GM23248 (cell line): Measurements from ENCODE around the gene ATP8A2. TPM values are rescaled to one million over a fixed set of nuclear protein-coding genes. Genes with fewer than 3 reads are reported as not detected.

Experiments
- DNase-seq: peaks from one replicate; pipeline ENCODE4 v3.0.0-alpha.2; 2015
- H2AFZ ChIP-seq: fragments of 200-600 bp; sonication (generic); 2 replicates; pipeline ENCODE4 v1.6.1; 2016; ENCODE audit warnings: antibody characterized with exemption
- H3F3A ChIP-seq: fragments of 200-600 bp; sonication (generic); 2 replicates; pipeline ENCODE4 v1.6.1; 2016; ENCODE audit warnings: mild to moderate bottlenecking, antibody characterized with exemption, mixed run types; ENCODE audit not compliant: insufficient read depth
- H3K27ac ChIP-seq: fragments of 200-600 bp; sonication (generic); 2 replicates; pipeline ENCODE4 v1.5.1; 2016; ENCODE audit warnings: mild to moderate bottlenecking
- H3K27me3 ChIP-seq: fragments of 200-600 bp; sonication (generic); replicated peaks from 2 replicates; pipeline ENCODE4 v1.6.1; 2016; ENCODE audit warnings: mild to moderate bottlenecking; ENCODE audit not compliant: insufficient read depth
- H3K36me3 ChIP-seq: fragments of 200-600 bp; sonication (generic); 2 replicates; pipeline ENCODE4 v1.6.1; 2016; ENCODE audit warnings: low read depth, mild to moderate bottlenecking
- H3K4me1 ChIP-seq: fragments of 200-600 bp; sonication (generic); 2 replicates; pipeline ENCODE4 v1.6.1; 2016; ENCODE audit warnings: mild to moderate bottlenecking; ENCODE audit not compliant: insufficient read depth
- H3K4me2 ChIP-seq: fragments of 200-600 bp; sonication (generic); one replicate; pipeline ENCODE4 v1.6.1; 2016; ENCODE audit warnings: mild to moderate bottlenecking; ENCODE audit not compliant: unreplicated experiment
- H3K4me3 ChIP-seq: fragments of 200-600 bp; sonication (generic); 2 replicates; pipeline ENCODE4 v1.5.1; 2016; ENCODE audit warnings: mild to moderate bottlenecking
- H3K79me2 ChIP-seq: fragments of 200-600 bp; sonication (generic); 2 replicates; pipeline ENCODE4 v1.6.1; 2016; ENCODE audit warnings: mild to moderate bottlenecking; ENCODE audit not compliant: insufficient read depth
- H3K9ac ChIP-seq: fragments of 200-600 bp; sonication (generic); 2 replicates; pipeline ENCODE4 v1.6.1; 2016; ENCODE audit warnings: mild to moderate bottlenecking
- H3K9me2 ChIP-seq: fragments of 200-600 bp; sonication (generic); 2 replicates; pipeline ENCODE4 v1.6.1; 2016; ENCODE audit warnings: mixed run types, mild to moderate bottlenecking, moderate library complexity; ENCODE audit not compliant: insufficient read depth
- H3K9me3 ChIP-seq: fragments of 200-600 bp; sonication (generic); one replicate; pipeline ENCODE4 v1.6.1; 2017; ENCODE audit warnings: low read depth
- H4K20me1 ChIP-seq: fragments of 200-600 bp; sonication (generic); 2 replicates; pipeline ENCODE4 v1.6.0; 2016; ENCODE audit not compliant: insufficient read depth
- EZH2 ChIP-seq: fragments of 200-600 bp; sonication (generic); IDR thresholded peaks from 2 replicates; pipeline ENCODE4 v1.6.1; 2018; ENCODE audit warnings: antibody characterized with exemption, mild to moderate bottlenecking; ENCODE audit not compliant: insufficient read depth, poor library complexity, severe bottlenecking
- EZH2phosphoT487 ChIP-seq: fragments of 200-600 bp; sonication (generic); IDR thresholded peaks from 2 replicates; pipeline ENCODE4 v1.6.1; 2018; ENCODE audit warnings: antibody characterized with exemption, moderate library complexity, mild to moderate bottlenecking, low read depth; ENCODE audit not compliant: insufficient read depth
- WGBS, 2 experiments: methylation state at CpG; one replicate each; pipeline ENCODE4 v1.1.6; 2015 to 2017; ENCODE audit warnings: low lambda C conversion rate in 2 of 2, low coverage in 1 of 2; ENCODE audit errors: missing lambda C conversion rate in 2 of 2; 5-methylcytosine and 5-hydroxymethylcytosine counted together
- in situ Hi-C: fragments of 300-500 bp; cut with MboI; formaldehyde crosslinking; loops from 2 replicates; pipeline ENCODE4 v1.15.0; 2020
- polyA plus RNA-seq: library from polyadenylated mRNA; unstranded; fragments of >200 nt; fragmentation: Nextera tagmentation; extraction: Ambion mirVana; gene quantifications from 2 replicates; pipeline ENCODE4 v1.2.1, GENCODE V29; 2016
- total RNA-seq: library from RNA; depleted of rRNA; stranded (reverse); fragments of >200 nt; shearing (Covaris generic); gene quantifications from 2 replicates; pipeline ENCODE4 v1.2.3, GENCODE V29; 2014

The ATP8A2 gene
- total and polyA plus RNA-seq, 2 experiments from 2014 or later, result under 0.01 to 0.05 TPM

DNA sequence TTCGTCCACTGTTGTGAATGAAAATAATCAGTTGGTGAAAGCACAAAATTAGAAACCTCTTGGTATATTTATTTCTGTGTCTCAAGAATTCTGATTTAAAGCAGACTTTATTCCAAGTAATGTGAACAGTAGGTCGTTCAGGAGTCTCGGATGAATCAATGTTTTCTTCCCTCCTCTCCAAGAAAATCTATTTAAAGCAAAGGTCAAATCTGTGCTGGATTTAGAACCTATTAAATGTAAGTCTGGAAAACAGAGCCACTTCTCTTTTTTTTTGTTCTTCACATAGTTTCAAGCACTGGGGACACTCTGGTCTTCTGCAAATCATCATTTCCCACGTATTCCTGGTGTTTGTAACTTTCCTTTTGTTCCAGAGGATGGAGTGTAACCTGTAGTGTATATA lies 312.7 kb downstream of the ATP8A2 start:
- H3K79me2 ChIP-seq, result no peaks in the 10 kb centered on the region
- H3F3A ChIP-seq, result no peaks in the 10 kb centered on the region
- no peaks in the 10 kb centered on the region for H3K4me1 ChIP-seq
- no peaks in the 10 kb centered on the region for H3K9me3 ChIP-seq
- no peak for TF ChIP-seq EZH2
- TF ChIP-seq EZH2phosphoT487, result no peak
- no peak overlapping the region for H3K9ac ChIP-seq
- DNase-seq, result no peak
- no peak overlapping the region for H3K27ac ChIP-seq
- in situ Hi-C loops, result no loop called here
- no peaks in the 10 kb centered on the region for H4K20me1 ChIP-seq
- no peaks in the 10 kb centered on the region for H3K9me2 ChIP-seq
- H3K27me3 ChIP-seq, result no peaks in the 10 kb centered on the region
- H3K4me2 ChIP-seq, result no peak overlapping the region
- no peak overlapping the region for H3K4me3 ChIP-seq
- no peak overlapping the region for H2AFZ ChIP-seq
- WGBS, 2 experiments, result 8 to 12% methylated on average over 4 of the region's 4 CpGs
- H3K36me3 ChIP-seq, result no peaks in the 10 kb centered on the region

DNA sequence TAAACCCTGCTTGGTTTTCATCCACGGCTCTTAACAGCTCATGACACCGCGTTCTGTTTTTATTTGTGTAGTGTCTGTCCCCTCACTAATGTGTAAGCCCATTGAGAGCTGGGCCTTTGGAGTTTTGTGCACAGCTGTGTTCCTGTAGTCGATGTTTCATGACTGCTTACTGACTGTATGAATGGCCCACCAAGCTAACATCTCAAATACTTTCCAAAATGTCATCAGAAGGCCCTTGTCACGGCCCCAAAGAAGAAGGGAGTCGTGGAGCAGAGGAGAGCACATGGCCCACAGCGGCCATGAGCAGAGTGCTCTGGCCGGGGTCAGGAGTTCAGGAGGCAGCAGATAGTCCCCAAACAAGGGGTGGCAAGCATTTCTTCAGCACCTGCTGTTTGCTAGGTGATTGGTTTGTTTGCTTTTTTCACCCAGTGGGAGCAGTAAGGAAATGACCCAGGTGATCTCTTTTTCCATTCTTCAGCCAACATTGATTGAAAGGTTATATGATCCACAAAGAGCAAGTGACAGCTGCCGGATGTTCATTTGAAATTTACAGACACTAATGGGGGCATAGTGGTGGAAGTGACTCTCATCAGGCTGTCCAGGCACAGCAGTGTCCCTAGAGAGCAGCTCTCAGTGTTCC lies 315.2 kb downstream of the ATP8A2 start:
- Histone ChIP-seq H3K4me2 (no peak overlapping the region), H3K9me3 (no peaks in the 10 kb centered on the region), H3K79me2 (no peaks in the 10 kb centered on the region), H3K9me2 (no peaks in the 10 kb centered on the region), H3K9ac (no peak overlapping the region), H2AFZ (no peak overlapping the region), H3K27me3 (no peaks in the 10 kb centered on the region), H4K20me1 (no peaks in the 10 kb centered on the region), H3K4me3 (no peak overlapping the region), H3K27ac (no peak overlapping the region), H3F3A (no peaks in the 10 kb centered on the region), H3K36me3 (no peaks in the 10 kb centered on the region), H3K4me1 (no peaks in the 10 kb centered on the region)
- no peak for TF ChIP-seq EZH2phosphoT487
- TF ChIP-seq EZH2, result no peak
- DNase-seq, result no peak
- WGBS, 2 experiments, result 29 to 33% methylated on average over 9 of the region's 9 CpGs
- in situ Hi-C loops, result no loop called here

DNA sequence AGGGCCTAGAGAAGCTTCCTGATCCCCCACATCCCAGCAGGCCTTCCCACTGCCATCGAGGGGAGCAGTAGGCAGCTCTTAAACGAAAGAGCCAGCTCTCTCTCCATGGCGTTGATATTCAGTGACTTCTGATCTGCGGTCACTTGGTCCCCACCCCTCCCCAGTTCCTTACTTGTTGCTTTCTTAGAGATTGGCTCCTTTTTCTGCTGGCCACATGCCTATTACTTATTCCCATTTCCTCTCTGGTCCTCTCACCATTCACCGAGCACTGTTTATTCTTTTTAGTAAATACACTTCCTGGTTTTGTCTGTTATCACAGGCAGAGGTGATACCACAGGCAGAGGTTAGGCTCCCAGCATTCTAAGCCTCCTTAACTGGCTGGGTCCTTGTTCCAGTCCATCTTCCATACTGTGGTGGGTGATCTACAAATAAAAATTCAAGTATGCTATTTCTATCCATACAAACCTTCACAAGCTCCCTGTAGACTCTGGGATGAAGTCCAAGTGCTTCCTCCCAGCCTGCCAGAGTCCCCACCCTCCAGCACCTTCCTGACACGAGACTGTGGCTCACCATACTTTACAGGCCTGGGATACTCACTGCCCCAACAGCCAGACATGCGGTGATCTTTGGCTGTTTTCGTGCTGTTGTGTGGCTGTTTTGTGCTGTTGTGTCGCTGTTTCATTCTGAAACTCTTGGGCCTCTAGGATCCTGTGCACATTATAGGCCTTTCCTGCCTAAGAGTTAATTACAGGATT lies 315.9 kb downstream of the ATP8A2 start:
- Histone ChIP-seq H3K36me3 (no peaks in the 10 kb centered on the region), H3K27ac (no peak overlapping the region), H3K9me2 (no peaks in the 10 kb centered on the region), H3K9me3 (no peaks in the 10 kb centered on the region), H4K20me1 (no peaks in the 10 kb centered on the region), H3K27me3 (no peaks in the 10 kb centered on the region), H3K4me1 (no peaks in the 10 kb centered on the region), H3F3A (no peaks in the 10 kb centered on the region), H3K4me2 (no peak overlapping the region), H3K4me3 (no peak overlapping the region), H3K9ac (no peak overlapping the region), H3K79me2 (no peaks in the 10 kb centered on the region), H2AFZ (no peak overlapping the region)
- in situ Hi-C loops, result no loop called here
- TF ChIP-seq EZH2phosphoT487 (no peak), EZH2 (no peak)
- WGBS, 2 experiments, result 21 to 39% methylated on average over 9 of the region's 9 CpGs
- no peak for DNase-seq

DNA sequence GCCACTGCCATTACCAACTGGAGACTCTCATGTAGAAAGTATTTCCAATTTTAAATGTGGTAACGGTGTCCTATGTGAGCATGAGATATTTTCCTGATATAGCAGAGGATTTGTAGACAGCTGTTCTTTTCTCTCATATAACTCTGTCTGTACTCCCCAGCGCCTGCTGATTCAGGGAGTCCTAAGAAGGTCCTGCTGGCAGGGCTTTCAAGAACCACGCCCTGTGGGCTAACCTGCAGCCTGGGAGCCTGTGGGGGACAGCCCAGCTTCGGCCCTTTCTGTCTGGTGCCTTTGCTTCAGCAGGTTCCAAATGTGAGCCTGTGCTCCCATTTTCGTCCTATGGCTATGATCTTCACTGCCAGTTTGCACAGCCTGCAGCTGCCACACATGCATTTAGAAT lies 316.8 kb downstream of the ATP8A2 start:
- WGBS, 2 experiments, result 12 to 16% methylated on average over 5 of the region's 5 CpGs
- Histone ChIP-seq H3F3A (no peaks in the 10 kb centered on the region), H2AFZ (no peak overlapping the region), H3K4me1 (no peaks in the 10 kb centered on the region), H3K9me2 (no peaks in the 10 kb centered on the region), H3K4me3 (no peak overlapping the region), H3K9ac (no peak overlapping the region), H3K79me2 (no peaks in the 10 kb centered on the region), H3K4me2 (no peak overlapping the region), H3K27me3 (no peaks in the 10 kb centered on the region), H3K36me3 (no peaks in the 10 kb centered on the region), H3K27ac (no peak overlapping the region), H4K20me1 (no peaks in the 10 kb centered on the region), H3K9me3 (no peaks in the 10 kb centered on the region)
- TF ChIP-seq EZH2phosphoT487, result no peak
- in situ Hi-C loops, result no loop called here
- DNase-seq, result no peak
